Left ventricle myocardium inferior (tissue), 1 donor: ENCODE measurements around the gene VAV3. TPM values are rescaled to one million over a fixed set of nuclear protein-coding genes. Genes with fewer than 3 reads are reported as not detected.

Experiments
- DNase-seq: peaks from one replicate; pipeline ENCODE4 v3.0.0-alpha.2; 2020
- H3K27ac ChIP-seq: fragments of 200-600 bp; replicated peaks from 2 replicates; pipeline ENCODE4 v1.8.0; 2021
- H3K27me3 ChIP-seq: fragments of 200-600 bp; 2 replicates; pipeline ENCODE4 v1.8.0; 2021; ENCODE audit warnings: low read depth
- H3K36me3 ChIP-seq: fragments of 200-600 bp; 2 replicates; pipeline ENCODE4 v1.8.0; 2021
- H3K4me1 ChIP-seq: fragments of 200-600 bp; 2 replicates; pipeline ENCODE4 v1.8.0; 2021
- H3K4me3 ChIP-seq: fragments of 200-600 bp; 2 replicates; pipeline ENCODE4 v1.8.0; 2021; ENCODE audit warnings: mild to moderate bottlenecking, moderate library complexity
- H3K9me3 ChIP-seq: fragments of 200-600 bp; replicated peaks from 2 replicates; pipeline ENCODE4 v1.8.0; 2021
- intact Hi-C: fragments of 100-400 bp; cut with micrococcal nuclease; formaldehyde crosslinking; loops from one replicate; pipeline ENCODE4 v1.11.0; 2022
- total RNA-seq: library from RNA; stranded (reverse); fragmentation: NEBNext Ultra II Directional; extraction: Animal tissue kit (Norgen Biotek cat#: 25700); gene quantifications from one replicate; pipeline ENCODE4 v1.2.1, GENCODE V29; 2021
- TF ChIP-seq, protein P1 (sequence below): fragments of 200-600 bp; IDR thresholded peaks from 2 replicates; pipeline ENCODE4 v1.8.0; 2021; ENCODE audit warnings: antibody characterized with exemption, mild to moderate bottlenecking, borderline replicate concordance
- donor health status: DM: no; HTN: yes; CAD: no; lungs with severe emphysema.

Gene VAV3
- total RNA-seq, 1 donor from 2014 or later = 1.4 TPM

- Histone ChIP-seq H3K27me3 (no peaks in the 10 kb centered on the region), H3K27ac (no peak overlapping the region), H3K36me3 (no peaks in the 10 kb centered on the region), H3K4me1 (no peaks in the 10 kb centered on the region), H3K4me3 (no peak overlapping the region), H3K9me3 (peaks cover 17% of the 10 kb centered on the region)
- no peak for DNase-seq
- TF ChIP-seq, protein P1, sequence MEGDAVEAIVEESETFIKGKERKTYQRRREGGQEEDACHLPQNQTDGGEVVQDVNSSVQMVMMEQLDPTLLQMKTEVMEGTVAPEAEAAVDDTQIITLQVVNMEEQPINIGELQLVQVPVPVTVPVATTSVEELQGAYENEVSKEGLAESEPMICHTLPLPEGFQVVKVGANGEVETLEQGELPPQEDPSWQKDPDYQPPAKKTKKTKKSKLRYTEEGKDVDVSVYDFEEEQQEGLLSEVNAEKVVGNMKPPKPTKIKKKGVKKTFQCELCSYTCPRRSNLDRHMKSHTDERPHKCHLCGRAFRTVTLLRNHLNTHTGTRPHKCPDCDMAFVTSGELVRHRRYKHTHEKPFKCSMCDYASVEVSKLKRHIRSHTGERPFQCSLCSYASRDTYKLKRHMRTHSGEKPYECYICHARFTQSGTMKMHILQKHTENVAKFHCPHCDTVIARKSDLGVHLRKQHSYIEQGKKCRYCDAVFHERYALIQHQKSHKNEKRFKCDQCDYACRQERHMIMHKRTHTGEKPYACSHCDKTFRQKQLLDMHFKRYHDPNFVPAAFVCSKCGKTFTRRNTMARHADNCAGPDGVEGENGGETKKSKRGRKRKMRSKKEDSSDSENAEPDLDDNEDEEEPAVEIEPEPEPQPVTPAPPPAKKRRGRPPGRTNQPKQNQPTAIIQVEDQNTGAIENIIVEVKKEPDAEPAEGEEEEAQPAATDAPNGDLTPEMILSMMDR = no peak
- intact Hi-C loops = no loop called here
Measured at GRCh38 chr1:107871259-107871658, 93.7 kb downstream of the VAV3 start.

DNA sequence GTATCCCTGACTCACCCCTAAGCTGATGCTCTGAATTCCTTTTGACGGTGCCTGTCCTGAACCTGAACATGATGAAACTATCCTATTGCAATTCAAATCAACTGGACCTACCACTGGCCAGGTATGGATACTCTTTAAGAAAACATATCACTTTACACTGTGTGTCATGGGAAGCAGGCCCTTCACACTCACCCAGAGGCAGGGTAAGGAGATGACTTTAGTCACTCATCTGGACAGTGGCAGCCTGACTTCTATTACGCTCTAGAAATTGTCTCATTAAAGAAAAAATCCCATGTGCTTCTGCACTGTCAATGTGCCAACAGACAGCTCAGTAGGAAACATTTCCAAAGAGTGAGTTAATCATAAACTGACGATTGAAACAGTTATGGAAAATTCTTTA is 94.3 kb downstream of the VAV3 start:
- no peak overlapping the region for H3K4me3 ChIP-seq
- DNase-seq = no peak
- intact Hi-C loops = no loop called here
- H3K27me3 ChIP-seq = no peaks in the 10 kb centered on the region
- no peak overlapping the region for H3K27ac ChIP-seq
- TF ChIP-seq, protein P1 = no peak
- H3K4me1 ChIP-seq = no peaks in the 10 kb centered on the region
- no peaks in the 10 kb centered on the region for H3K36me3 ChIP-seq
- H3K9me3 ChIP-seq = peaks cover 14% of the 10 kb centered on the region

- Histone ChIP-seq H3K4me1 (peaks cover 5% of the 10 kb centered on the region), H3K9me3 (peaks cover 14% of the 10 kb centered on the region), H3K27ac (no peak overlapping the region), H3K27me3 (no peaks in the 10 kb centered on the region), H3K36me3 (no peaks in the 10 kb centered on the region), H3K4me3 (no peak overlapping the region)
- TF ChIP-seq, protein P1 = no peak
- DNase-seq = no peak
- intact Hi-C loops = no loop called here
Measured at GRCh38 chr1:107867897-107868296, 97.1 kb downstream of the VAV3 start.

DNA sequence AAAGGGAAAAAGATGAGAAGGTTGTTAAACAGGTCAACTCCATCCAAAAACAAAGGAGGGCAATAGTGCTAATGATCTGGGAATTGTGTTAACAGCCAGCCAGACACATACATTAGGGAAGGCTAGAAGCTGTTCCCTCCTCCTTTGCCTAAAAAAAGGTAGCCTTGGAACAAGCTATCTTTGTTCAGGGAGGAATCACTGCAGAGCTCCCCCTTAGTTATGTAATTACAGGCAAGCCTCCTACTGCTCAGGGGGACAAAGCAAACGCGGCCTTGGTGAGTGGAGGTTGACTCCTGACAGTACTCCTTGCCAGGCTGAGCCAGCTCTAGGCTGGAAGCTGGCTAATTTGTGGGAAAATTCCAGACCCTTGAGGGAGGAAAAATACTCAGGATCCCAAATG is 97.6 kb downstream of the VAV3 start:
- no peak overlapping the region for H3K4me3 ChIP-seq
- peaks cover 18% of the 10 kb centered on the region for H3K9me3 ChIP-seq
- TF ChIP-seq, protein P1 = no peak
- H3K4me1 ChIP-seq = peaks cover 5% of the 10 kb centered on the region
- intact Hi-C loops = no loop called here
- no peaks in the 10 kb centered on the region for H3K27me3 ChIP-seq
- H3K27ac ChIP-seq = no peak overlapping the region
- no peak for DNase-seq
- no peaks in the 10 kb centered on the region for H3K36me3 ChIP-seq

- TF ChIP-seq, protein P1 = no peak
- H3K36me3 ChIP-seq = no peaks in the 10 kb centered on the region
- H3K4me3 ChIP-seq = no peak overlapping the region
- H3K9me3 ChIP-seq = peaks cover 24% of the 10 kb centered on the region
- no peaks in the 10 kb centered on the region for H3K27me3 ChIP-seq
- no peak for DNase-seq
- no peak overlapping the region for H3K27ac ChIP-seq
- peaks cover 5% of the 10 kb centered on the region for H3K4me1 ChIP-seq
- intact Hi-C loops = no loop called here
Measured at GRCh38 chr1:107866870-107867269, 98.1 kb downstream of the VAV3 start.

DNA sequence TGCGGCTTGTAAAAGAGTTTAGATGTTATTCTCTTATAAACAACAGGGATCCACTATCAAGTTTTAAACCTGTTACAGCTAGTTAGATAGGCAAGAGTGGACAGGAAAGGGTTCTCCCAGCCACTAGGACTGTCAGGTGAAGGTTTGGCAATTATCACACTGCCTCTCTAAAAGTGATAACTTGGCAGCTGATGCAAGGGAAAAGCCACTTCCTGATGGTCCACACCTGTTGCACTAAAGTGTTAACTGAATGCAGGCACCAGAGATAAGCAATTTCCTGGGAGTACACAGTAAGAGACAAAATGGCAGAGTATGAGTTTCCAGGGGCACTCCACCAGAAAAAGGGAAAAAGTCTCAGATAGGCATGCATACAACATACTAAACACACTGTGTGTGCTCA is 99.4 kb downstream of the VAV3 start:
- Histone ChIP-seq H3K9me3 (peaks cover 33% of the 10 kb centered on the region), H3K27me3 (no peaks in the 10 kb centered on the region), H3K27ac (no peak overlapping the region), H3K4me1 (peaks cover 5% of the 10 kb centered on the region), H3K4me3 (no peak overlapping the region), H3K36me3 (no peaks in the 10 kb centered on the region)
- TF ChIP-seq, protein P1 = no peak
- DNase-seq = no peak
- intact Hi-C loops = no loop called here
